ENCODE results near the gene CPT1B.
A peak's percentile ranks its signal among the peaks of the same experiment; 100 is the strongest.

Gene CPT1B

DNA sequence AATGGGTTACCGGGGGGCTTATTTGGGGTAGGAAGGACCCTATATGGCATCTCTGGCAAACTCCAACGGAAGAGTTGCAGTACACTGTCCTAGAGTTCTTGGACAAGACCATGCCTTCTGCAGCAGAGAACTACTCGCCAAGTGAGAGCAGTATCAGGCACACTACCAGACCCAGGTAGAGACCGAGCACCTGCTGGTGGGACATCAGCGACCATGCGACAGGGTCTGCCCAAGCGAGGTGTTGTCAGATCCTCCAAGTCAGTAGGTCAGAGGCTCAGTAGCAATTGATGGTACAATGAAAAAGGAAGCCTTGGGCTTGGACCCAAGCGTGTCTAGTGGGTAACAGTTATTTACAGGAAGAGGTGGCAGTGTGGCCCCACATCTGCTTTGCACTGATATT is 7.6 kb upstream of the CPT1B start:
- DNase-seq (no peak), ATAC-seq (ENCODE audit: insufficient read depth, low read depth) (no peak)
- Histone ChIP-seq H3K36me3 (ENCODE audit: insufficient read depth, low read length) (peaks cover 12% of the 10 kb centered on the region), H3K79me2 (ENCODE audit: insufficient read depth, low read length) (peaks cover 24% of the 10 kb centered on the region), H3K27me3 (ENCODE audit: insufficient read depth, low read length, poor library complexity) (no peaks in the 10 kb centered on the region), H3K27ac (ENCODE audit: low read length) (no peak overlapping the region), H3K9ac (ENCODE audit: low read depth, low read length) (no peak overlapping the region), H3K9me3 (ENCODE audit: insufficient read depth, low read length, severe bottlenecking) (no peaks in the 10 kb centered on the region), H3K4me3 (ENCODE audit: low read depth in 1 of 2, low read length in 2 of 2) (no peak overlapping the region), H2AFZ (ENCODE audit: low read depth, low read length) (no peak overlapping the region), H3K4me2 (ENCODE audit: insufficient read depth, low read length) (no peak overlapping the region), H4K20me1 (ENCODE audit: insufficient read depth, low read length) (0 out of 2 replicates have a peak, but pooled peaks cover 9% of the 10 kb centered on the region), H3K4me1 (ENCODE audit: insufficient read depth, low read length) (peaks cover 21% of the 10 kb centered on the region)
- TF ChIP-seq, protein P1, sequence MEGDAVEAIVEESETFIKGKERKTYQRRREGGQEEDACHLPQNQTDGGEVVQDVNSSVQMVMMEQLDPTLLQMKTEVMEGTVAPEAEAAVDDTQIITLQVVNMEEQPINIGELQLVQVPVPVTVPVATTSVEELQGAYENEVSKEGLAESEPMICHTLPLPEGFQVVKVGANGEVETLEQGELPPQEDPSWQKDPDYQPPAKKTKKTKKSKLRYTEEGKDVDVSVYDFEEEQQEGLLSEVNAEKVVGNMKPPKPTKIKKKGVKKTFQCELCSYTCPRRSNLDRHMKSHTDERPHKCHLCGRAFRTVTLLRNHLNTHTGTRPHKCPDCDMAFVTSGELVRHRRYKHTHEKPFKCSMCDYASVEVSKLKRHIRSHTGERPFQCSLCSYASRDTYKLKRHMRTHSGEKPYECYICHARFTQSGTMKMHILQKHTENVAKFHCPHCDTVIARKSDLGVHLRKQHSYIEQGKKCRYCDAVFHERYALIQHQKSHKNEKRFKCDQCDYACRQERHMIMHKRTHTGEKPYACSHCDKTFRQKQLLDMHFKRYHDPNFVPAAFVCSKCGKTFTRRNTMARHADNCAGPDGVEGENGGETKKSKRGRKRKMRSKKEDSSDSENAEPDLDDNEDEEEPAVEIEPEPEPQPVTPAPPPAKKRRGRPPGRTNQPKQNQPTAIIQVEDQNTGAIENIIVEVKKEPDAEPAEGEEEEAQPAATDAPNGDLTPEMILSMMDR (IDR thresholded peaks at IDR 0.05; ENCODE audit: borderline replicate concordance, extremely low read depth, low read length, poor library complexity, severe bottlenecking) = no peak
- TF ChIP-seq EZH2 (IDR thresholded peaks at IDR 0.05; ENCODE audit: borderline replicate concordance, low read depth, low read length, severe bottlenecking) = no peak

DNA sequence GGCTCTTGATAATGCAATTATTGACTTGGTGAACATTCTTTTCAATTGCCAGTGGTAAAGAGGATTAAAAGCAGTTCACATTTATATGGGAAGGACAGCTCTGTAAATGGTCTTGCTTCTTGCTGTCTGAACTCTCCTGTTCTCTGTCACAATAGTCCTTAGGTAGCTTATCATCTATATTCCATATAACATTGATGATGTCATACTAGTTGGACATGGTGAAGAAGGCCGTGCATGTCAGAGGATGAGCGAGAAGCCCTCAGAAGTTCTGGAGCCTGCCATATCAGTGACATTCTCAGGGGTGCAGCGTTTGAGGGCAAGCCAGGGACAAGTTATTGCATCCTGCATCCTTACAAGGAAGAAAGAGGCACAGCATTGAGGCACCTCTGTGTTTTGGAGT is 7.0 kb upstream of the CPT1B start:
- no peak for ATAC-seq (ENCODE audit: insufficient read depth, low read depth)
- no peak for DNase-seq
- no peak overlapping the region for H2AFZ ChIP-seq (ENCODE audit: low read depth, low read length)

DNA sequence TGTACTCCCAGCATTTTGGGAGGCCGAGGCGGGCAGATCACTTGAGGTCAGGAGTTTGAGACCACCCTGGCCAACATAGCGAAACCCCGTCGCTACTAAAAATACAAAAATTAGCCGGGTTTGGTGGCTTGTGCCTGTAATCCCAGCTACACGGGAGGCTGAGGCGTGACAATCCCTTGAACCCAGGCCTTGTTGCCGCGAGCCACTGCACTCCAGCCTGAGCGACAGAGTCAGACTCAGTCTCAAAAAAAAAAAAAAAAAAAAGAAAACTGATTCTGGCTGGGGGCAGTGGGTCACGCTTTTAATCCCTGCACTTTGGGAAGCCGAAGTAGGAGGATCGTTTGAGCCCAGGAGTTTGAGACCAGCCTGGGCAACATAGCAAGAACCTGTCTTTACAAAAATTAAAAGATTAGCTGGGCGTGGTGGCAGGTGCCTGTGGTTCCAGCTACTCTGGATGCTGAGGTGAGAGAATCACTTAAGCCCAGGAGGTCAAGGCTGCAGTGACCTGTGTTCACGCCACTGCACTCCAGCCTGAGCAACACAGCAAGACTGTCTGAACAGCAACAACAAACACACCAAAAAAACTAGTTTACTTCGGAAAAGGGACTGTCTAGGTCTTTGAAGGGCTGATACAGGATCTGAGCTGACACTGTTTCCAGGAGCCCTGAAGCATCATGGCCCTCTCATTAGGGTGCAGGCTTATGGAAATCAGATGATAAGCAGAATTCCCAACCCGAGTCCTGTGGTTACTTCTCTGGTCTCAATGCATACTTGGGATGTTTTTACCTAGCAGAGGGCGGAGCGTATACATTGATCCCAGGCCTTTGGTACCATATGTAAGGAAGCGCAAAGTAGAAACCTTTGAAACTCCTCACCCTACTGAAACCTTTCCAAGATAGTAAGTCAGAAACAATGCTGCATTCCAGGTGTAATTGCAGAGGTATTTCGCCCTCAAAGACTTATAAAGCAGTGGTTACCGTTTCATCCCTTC is 6.2 kb upstream of the CPT1B start:
- DNase-seq (no peak), ATAC-seq (ENCODE audit: insufficient read depth, low read depth) (no peak)
- H3K9me3 ChIP-seq (ENCODE audit: insufficient read depth, low read length, severe bottlenecking) = no peaks in the 10 kb centered on the region
- peaks cover 13% of the 10 kb centered on the region; the same call in 1 of the 2 replicates for H4K20me1 ChIP-seq (ENCODE audit: insufficient read depth, low read length)
- H3K27ac ChIP-seq (ENCODE audit: low read length) = no peak overlapping the region
- peak overlapping the region in 1 of 2 experiments; percentile 91; a peak in 2 of 4 replicates for H3K4me3 ChIP-seq (ENCODE audit: low read depth in 1 of 2, low read length in 2 of 2)
- H3K79me2 ChIP-seq (ENCODE audit: insufficient read depth, low read length) = peaks cover 24% of the 10 kb centered on the region
- peaks cover 30% of the 10 kb centered on the region for H3K4me1 ChIP-seq (ENCODE audit: insufficient read depth, low read length)
- peaks cover 24% of the 10 kb centered on the region for H3K36me3 ChIP-seq (ENCODE audit: insufficient read depth, low read length)
- H3K9ac ChIP-seq (ENCODE audit: low read depth, low read length) = peak overlapping the region; percentile 100
- H3K4me2 ChIP-seq (ENCODE audit: insufficient read depth, low read length) = peak overlapping the region; percentile 89
- TF ChIP-seq, protein P1 (IDR thresholded peaks at IDR 0.05; ENCODE audit: borderline replicate concordance, extremely low read depth, low read length, poor library complexity, severe bottlenecking) = no peak
- no peak for TF ChIP-seq EZH2 (IDR thresholded peaks at IDR 0.05; ENCODE audit: borderline replicate concordance, low read depth, low read length, severe bottlenecking)
- no peak overlapping the region for H2AFZ ChIP-seq (ENCODE audit: low read depth, low read length)
- H3K27me3 ChIP-seq (ENCODE audit: insufficient read depth, low read length, poor library complexity) = no peaks in the 10 kb centered on the region

More for the DNA sequence above, 7.0 kb upstream of the CPT1B start:
- Histone ChIP-seq H3K9me3 (ENCODE audit: insufficient read depth, low read length, severe bottlenecking) (no peaks in the 10 kb centered on the region), H3K27me3 (ENCODE audit: insufficient read depth, low read length, poor library complexity) (no peaks in the 10 kb centered on the region), H3K4me2 (ENCODE audit: insufficient read depth, low read length) (no peak overlapping the region), H3K79me2 (ENCODE audit: insufficient read depth, low read length) (peaks cover 24% of the 10 kb centered on the region), H3K4me1 (ENCODE audit: insufficient read depth, low read length) (peaks cover 25% of the 10 kb centered on the region), H3K4me3 (ENCODE audit: low read depth in 1 of 2, low read length in 2 of 2) (no peak overlapping the region), H3K27ac (ENCODE audit: low read length) (no peak overlapping the region), H4K20me1 (ENCODE audit: insufficient read depth, low read length) (peaks cover 12% of the 10 kb centered on the region; the same call in 1 of the 2 replicates), H3K9ac (ENCODE audit: low read depth, low read length) (no peak overlapping the region), H3K36me3 (ENCODE audit: insufficient read depth, low read length) (peaks cover 16% of the 10 kb centered on the region)
- TF ChIP-seq EZH2 (IDR thresholded peaks at IDR 0.05; ENCODE audit: borderline replicate concordance, low read depth, low read length, severe bottlenecking) = no peak
- TF ChIP-seq, protein P1 (IDR thresholded peaks at IDR 0.05; ENCODE audit: borderline replicate concordance, extremely low read depth, low read length, poor library complexity, severe bottlenecking) = no peak

Measured in DND-41 (cell line).